GM18858 (cell line): ENCODE results near the gene ATP6V1G1.
A peak's percentile ranks its signal among the peaks of the same experiment; 100 is the strongest.
"Not testable (repeated sequence)": the region's sequence is repeated elsewhere in the genome, so short reads cannot be mapped to it uniquely, and the experiment has no call there.

Experiments
- ATAC-seq: cut with Tn5 transposase; IDR thresholded peaks from one replicate; pipeline ENCODE4 v1.9.1; 2021; ENCODE audit not compliant: unreplicated experiment

The ATP6V1G1 gene, protein sequence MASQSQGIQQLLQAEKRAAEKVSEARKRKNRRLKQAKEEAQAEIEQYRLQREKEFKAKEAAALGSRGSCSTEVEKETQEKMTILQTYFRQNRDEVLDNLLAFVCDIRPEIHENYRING

DNA sequence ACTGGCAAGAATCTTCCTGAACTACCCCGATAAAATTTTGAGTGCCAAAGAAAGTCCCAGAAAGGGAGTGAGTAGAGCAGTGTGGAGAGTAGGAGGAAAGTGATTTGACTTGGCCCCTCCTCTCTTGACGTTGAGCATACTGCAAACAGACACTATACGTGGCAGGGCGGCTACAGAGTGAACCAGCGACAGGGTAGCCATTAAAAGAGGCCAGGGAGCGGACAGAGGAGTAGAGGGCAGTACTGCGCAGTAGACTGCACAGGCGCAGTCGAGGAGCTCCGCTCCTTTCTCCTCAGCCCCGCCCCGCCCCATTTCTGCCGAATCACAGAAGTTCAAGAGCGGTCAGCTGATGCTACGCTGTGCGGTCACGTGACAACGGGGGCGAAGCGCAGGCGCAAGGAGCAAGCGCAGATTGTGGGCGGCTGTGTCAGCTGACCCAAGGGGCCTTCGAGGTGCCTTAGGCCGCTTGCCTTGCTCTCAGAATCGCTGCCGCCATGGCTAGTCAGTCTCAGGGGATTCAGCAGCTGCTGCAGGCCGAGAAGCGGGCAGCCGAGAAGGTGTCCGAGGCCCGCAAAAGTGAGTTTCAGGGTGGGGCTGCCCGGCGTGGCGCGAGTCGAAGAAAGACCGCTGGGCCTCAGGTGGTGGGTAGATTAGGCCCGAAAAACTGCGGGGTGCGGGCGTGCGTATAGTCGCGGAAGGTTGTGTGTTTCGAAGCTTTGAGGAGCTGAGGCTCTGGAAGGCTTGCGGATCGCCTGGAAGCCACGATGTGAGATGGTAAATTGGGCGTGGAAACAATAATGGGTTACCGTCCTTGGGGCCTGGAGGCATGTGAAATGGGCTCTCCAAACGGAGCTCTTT is at the start of gene ATP6V1G1:
TSS of gene ATP6V1G1 (plus strand) at position 425 of the 858 bp plus-strand sequence. CDS start at position 495, 70 bp downstream.
- ATAC-seq: peak; percentile 90

DNA sequence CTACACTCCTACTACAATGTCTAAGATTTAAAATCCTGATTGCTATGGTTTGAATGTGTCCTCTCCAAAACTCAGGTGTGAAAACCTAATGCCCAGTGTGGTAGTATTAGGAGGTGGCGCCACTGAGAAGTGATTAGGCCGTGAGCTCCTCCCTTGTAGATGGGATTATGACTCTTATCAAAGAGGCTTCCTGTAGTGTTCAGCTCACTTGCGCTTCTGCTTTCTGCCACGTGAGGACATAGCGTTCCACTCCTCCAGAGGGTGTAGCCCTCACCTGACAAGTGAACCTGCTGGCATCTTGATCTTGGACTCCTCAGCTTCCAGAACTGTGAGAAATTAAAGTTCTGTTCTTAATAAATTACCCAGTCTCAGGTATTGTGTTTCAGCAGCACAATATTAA is 49.3 kb upstream of the ATP6V1G1 start:
- no peak for ATAC-seq

DNA sequence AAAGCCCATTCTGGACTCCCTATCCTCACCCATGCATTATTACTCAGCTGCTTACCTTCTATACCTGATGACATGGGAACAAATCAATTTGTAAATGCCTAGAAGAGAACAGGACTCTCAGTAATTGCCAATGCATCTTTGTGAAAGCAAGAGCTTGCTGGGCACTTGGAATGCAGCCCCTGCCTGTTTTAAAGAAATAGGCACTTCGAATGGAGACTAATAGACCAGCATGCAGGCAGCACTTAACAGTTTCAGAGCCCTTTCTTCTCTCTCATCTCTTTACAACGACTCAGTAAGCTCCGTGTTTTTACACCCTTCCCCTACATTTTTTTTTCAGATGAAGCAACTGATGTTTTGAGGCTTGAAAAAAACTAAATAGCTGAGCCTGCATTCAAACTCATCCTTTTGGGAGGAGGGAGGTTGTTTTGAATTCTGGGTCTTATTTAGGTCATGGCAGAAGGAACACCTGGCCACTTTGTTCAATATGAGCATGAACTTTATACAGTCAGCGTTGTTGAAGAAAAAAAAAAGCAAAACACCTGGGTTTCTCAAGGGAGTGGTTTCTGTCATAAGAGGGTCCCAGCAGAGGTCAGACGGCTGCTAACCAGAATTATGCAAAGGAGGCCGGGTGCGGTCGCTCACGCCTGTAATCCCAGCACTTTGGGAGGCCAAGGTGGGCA is 47.7 kb upstream of the ATP6V1G1 start:
- ATAC-seq: no peak

DNA sequence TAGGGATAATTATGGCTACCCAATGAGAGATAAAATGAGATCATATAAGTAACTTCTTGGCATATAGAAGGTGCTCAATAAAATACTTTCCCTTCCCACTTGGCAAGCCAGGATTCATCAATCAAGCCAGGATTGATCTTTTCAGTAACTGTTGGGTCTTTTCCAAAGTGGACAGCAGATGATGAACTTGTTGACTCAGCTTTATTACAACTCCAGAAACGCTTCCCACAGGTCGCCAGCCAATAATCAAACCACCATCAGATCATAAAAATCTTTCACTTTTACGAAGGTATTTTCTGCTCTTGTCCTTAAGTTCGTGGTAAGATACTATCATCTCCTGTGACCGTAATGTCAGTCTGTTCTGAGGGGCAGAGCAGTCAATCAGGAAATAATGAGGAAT is 42.5 kb upstream of the ATP6V1G1 start:
- ATAC-seq: no peak

DNA sequence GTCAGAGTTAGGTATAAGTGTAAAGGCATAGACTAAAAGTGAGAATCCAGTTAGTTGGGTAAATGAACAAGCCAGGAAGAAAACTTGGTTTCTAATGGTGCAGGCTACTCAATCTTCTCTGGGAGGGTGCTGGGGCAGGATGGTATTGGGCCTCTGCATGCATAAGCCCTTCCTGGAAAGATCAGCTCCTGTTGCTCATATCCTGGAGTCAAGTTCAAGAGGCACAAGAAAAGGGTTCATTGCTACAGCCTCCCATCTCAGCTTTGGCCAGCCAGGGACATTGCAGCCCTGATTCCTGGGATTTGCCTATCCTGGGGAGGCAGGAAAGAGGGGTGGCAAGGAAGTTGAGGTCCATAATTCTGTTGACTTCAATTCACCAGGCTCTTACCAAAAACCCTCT is 40.7 kb upstream of the ATP6V1G1 start:
- no peak for ATAC-seq

DNA sequence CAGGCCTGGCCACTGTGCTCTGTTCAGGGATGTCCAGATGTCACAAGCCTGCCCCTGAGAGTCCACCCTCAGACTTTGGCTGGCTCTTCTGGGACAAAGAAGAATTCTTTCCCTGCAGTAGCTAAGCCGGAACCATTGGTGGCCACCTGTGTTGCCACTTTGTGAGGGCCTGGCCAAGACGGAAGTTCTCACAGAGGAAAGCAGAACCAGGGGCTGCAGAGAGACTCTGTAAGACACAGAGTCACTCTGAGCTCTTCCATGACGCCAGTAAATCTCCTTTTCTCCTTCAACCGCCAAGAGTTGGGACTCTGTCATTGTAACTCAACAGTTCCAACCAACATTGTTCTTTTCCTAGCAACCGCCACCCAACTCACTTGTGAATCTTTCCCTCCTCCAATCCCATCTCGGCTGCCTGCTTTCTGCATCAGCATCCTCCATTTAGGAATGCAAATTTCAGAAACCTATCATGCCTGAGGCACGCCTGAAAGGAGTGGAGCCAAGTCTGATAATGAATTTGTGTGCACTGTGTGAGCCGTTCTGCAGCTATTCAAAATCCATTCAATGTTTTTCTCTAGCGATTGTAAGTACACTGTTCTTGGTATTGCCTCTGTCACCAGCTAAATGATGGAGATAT is 37.8 kb upstream of the ATP6V1G1 start:
- no peak for ATAC-seq

DNA sequence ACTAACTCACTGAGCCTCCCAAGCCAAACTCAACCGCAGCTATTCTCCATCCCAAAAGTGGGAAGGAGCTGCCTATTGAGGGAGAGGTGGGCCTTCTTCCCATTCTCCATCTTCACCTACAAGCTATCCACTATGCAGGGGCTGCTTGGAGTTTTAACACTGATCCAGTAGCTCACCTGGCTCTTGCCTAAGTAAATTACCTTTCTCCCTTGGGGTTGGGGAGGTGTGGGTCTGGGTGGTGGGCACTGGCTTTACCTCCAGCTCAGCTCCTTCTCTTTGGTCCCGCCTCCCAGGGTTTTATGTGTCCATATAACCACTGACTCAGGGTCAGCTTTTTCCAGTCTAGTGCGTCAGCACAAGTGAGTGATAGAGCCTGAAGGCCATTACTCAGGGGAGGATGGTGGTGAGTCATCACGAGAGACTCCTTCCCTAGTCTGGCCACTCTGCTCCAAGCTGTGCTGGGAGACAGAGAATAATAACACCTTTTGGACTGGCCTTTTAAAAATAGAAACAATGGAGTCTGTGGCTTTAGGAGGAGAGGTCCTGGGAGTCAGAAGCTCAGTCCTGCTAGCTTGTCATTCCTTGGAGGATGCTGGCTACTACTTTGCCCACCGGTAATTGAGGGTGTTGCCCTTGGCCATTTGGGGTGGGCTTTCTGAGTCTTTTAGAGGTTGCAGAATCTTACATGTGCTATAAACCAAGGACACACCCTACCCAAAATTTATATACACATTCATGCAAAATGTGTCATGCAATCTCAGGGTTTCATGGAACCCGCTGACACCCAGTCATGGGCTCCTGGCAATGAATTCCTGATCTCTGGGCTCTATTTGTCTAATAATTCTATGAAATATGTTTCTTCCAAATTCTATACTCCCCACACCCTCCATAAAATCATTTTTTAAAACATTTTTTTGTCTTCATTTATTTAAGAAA is 35.6 kb upstream of the ATP6V1G1 start:
- no peak for ATAC-seq

DNA sequence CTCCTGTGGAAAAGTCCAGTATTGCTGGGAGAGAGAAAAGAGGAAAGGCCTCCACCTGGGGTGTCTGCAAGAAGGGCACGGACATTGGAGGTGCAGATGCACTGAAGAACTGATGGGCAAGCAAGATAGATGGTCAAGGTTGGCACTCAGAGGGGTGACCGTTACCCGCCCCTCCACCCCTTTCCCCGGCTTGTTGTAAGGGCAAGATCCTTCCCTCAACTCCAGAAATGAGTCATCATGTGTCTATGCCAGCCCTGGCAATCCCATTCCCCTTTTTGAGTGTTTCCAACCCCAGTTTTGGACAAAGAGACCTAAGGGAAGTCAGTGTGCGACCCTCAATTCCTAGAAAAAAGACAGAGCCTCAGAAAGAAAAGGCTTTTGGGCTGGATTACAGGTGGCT is 34.9 kb upstream of the ATP6V1G1 start:
- no peak for ATAC-seq

DNA sequence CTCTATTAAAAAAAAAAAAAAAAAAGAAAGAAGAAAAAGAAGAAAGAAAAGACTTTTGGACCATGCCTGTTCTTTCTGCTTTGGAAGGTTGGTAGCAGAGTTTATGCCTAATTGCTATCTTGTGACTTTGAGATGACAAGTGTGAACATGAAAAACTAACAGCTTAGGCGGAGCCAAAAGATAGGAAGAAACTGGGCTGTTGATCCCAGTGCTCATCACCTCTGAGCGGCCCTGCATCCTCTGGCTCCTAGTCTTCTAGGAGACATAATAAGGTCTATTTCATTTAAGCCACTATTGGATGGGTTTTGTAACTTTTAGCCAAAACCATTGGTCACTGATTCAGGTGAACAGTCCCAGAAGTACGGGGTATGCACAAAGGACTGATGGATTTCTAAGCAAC is 34.4 kb upstream of the ATP6V1G1 start:
- no peak for ATAC-seq

DNA sequence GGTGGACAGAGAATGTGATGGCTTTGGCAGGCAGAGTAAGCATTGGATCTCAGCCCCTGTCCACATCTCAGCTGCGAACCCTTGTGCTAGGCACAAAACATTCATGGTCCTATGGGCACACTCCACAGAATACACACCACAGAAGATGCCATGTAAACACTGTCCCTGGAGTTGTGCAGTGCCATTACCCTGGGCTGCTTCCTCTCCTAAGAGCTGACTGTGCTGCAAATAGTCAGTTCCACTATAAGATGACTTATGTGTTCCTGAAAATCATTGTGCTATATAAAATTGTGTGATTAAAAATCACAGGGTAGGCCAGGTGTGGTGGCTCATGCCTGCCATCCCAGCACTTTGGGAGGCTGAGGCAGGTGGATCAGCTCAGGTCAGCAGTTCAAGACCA is 31.9 kb upstream of the ATP6V1G1 start:
- no peak for ATAC-seq

DNA sequence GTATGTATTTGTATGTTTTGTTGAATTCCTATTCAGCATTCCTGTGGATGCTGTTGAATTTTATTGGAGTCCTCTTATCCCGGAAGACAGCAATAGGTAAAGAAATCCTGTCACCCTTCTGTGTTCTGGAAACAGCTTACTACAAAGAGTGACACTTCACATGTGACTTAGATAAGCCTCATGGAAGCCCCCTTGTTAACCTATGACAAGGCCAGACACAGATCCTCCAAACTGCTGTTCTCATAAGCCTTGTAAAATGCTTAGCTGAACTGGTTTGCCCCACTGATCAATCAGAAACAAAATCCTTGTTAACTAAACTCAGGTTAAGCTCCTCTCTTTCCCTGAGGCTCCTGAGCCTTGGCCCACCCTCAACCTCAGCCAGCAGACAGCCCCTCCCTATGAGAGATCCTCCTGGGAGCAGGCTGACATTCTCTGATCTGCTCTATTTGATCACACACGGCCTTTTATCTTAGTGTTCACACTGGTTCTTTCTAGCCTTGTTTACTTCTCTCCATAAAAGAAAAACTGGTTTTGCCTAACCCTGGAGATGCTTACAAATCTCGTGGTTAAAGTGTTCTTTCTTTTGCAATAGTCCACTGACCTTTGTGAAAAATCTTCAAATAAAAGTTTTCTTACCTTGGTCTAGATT is 29.4 kb upstream of the ATP6V1G1 start:
- ATAC-seq: no peak

DNA sequence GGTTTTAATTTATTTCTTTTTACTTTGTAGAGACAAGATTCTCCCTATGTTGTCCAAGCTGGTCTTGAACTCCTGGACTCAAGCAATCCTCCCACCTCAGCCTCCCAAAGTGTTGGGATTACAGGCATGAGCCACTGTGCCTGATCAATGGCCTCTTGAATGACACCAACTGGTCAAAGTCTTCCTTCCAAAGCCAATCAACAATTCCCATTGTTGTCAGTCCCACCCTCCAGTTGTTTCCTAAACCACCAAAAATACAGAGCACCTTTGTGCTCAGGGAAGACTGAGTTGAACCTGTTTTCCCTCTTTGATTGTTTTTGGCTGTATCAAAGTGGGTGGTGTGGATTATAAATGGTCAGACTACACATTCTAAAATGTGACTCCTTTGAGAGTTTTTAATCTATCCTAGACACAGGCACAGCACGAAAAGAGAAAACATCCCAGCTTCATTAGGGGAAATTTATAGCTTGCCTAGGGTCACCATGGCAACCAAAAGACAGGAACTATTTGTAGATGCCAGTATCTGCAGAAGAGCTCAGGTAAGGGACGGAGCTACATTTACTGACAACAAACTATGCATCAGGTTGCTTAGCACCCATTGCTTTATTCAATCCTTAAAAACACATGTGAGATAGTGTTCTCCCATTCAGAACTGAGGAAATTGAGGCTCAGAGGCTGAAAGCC is 27.6 kb upstream of the ATP6V1G1 start:
- no peak for ATAC-seq

DNA sequence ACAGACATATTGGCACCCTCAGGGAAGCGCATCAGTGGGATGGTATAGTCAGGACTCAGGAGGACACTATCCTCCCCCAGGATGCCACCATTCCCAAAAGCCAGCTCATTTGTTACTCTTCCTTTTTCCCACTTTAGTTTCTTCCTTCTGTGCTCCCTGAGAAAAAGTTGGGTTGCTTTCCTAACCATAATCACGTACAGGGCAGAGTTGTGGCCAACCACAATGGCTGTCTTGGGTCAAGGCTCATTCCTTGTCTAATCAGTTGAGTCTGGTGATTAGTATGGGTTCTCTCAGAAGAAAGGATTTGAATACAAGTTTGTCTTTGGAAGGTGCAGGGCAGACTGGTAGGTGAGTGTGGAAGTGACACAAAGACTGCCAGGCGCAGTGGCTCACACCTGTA is 26.6 kb upstream of the ATP6V1G1 start:
- no peak for ATAC-seq

DNA sequence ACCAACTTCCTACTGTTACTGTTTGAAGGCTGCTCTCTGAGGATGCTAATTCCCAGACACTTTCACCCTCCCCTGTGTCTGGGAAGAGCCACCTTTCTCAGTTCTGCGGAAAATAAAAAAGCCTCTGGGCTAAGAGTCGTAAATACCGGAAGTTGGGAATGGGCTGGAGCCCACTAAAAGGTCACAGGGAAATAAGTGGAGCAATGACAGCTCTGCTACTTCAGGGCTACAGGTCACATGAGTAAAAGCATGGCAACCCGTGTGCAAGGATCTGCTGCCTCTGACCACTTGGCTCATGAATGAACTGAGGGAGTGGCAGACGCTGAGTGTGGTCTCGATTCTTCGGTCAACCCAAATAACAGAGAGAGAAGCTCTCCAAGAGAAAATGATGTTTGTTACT is 25.8 kb upstream of the ATP6V1G1 start:
- no peak for ATAC-seq

DNA sequence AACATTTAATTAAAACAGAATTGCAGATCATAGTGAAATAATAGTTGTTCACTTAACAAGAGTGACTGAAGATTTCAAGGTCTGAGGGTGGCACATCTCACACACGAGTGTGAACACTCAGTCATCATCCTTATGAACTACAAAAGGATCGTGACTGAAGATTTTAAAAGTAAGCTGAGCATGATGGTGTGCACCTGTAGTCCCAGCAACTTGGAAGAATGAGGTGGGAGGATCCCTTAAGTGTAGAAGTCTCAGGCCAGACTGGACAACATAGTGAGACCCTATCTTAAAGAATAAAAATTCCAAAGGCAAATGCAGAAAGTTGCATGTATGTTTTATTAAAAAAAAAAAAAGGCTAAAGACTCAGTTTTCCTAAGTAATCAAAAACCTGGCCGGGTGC is 22.4 kb upstream of the ATP6V1G1 start:
- ATAC-seq: no peak

DNA sequence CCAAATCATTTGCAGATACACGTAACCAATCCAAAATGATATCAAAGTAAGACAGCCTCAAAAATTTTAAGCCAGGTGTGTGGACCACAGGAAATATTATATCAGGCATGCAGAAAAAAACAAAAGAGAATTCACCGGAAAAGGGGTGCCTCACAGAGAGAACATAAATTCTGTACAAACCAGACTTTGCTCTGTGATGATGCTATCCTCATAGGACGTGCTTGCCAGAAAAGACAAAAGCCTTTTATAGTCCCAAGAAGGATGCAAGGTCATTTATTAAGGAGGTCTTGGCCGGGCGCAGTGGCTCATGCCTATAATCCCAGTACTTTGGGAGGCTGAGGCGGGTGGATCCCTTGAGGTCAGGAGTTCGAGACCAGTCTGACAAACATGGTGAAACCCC is 16.8 kb upstream of the ATP6V1G1 start:
- no peak for ATAC-seq

DNA sequence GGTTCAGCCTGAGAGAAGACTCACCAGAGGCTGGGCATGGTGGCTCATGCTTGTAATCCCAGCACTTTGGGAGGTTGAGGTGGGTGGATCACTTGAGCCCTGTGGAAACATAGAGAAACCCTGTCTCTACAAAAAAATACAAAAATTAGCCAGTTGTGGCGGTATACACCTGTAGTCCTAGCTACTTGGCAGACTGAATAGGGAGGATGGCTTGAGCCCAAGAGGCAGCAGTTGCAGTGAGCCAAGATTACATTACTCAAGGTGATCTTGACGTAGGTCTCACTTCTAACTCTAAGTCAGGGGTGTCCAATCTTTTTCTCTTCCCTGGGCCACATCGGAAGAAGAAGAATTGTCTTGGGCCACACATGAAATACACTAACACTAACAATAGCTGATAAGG is 16.2 kb upstream of the ATP6V1G1 start:
- ATAC-seq: no peak

DNA sequence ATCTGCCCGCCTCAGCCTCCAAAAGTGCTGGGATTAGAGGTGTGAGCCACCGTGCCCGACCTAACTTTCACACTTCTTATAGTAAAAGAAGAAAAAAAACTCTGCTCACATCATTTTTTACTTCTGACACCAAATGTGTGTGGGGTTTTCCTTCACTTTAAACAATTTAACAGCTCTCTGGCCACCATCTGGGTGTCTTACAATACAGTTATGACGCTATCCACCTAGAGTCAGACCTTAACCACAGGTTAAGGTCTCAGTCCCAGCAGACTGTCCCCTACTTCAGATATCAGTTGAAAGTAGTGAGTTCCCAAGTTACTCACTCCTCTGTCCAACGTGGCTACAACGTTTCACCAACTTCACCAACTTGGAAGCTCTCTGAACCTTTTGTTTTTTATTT is 15.4 kb upstream of the ATP6V1G1 start:
- no peak for ATAC-seq

DNA sequence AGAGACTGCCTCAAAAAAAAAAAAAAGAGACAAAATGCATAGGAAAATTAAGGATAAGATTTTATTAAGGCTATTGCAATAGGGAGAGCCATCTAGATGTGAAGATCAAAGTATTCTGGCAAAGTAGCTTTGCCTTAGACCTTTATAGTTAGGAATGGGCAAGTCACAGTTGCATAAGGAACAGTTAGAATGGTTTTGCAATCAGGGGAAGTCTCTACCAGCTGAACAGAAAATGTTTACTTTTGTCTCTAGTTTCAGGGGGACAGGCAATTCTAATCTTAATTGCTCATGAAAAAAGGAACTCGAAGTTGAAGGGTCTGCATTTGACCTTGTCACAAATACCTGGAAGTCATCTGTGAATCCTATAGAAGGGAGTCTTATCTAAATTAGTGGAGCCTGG is 13.1 kb upstream of the ATP6V1G1 start:
- ATAC-seq: no peak

DNA sequence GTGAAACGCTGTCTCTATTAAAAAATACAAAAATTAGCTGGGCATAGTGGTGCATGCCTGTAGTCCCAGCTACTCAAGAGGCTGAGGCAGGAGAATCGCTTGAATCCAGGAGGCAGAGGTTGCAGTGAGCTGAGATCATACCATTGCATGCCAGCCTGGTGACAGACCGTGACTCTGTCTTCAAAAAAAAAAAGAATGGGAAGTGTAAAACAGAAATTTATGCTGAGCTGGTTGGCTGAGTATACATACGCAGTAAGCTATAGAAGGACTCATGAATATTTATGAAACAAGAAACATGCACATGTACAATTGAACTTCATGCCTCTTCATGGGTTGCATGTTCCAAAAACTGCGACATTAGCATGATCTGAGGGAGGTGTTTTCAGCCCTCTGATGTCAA is 10.8 kb upstream of the ATP6V1G1 start:
- not testable (repeated sequence) for ATAC-seq
